CD8-positive, alpha-beta memory T cell (primary cell): ENCODE results near the gene MED16. TPM values are rescaled to one million over a fixed set of nuclear protein-coding genes. Genes with fewer than 3 reads are reported as not detected.
"Not testable (repeated sequence)": the region's sequence is repeated elsewhere in the genome, so short reads cannot be mapped to it uniquely, and the experiment has no call there.

Experiments
- CTCF ChIA-PET: fragments of 350-600 bp; sonication (Branson Sonifier 250); formaldehyde crosslinking; loops from one replicate; lab custom pipeline; 2021; ENCODE audit warnings: antibody characterized with exemption; lab: Charles Lee
- POLR2A ChIA-PET: fragments of 350-600 bp; sonication (Branson Sonifier 250); formaldehyde crosslinking; loops from one replicate; lab custom pipeline; 2021; ENCODE audit warnings: antibody characterized with exemption; lab: Charles Lee
- DNase-seq, 5 donors: peaks; one replicate each; pipeline versions ENCODE4 v3.0.0 to v3.0.0-alpha.2; 2020 to 2022; ENCODE audit warnings: mixed read lengths in 1 of 5
- H3K27ac ChIP-seq: one replicate; pipeline ENCODE4 v1.7.0; 2013; ENCODE audit warnings: low read depth, mild to moderate bottlenecking, low read length, moderate library complexity
- H3K27me3 ChIP-seq: 2 replicates; pipeline ENCODE4 v1.7.0; 2013; ENCODE audit warnings: low read length, mild to moderate bottlenecking; ENCODE audit not compliant: insufficient read depth, poor library complexity, severe bottlenecking
- H3K36me3 ChIP-seq: 2 replicates; pipeline ENCODE4 v1.7.0; 2013; ENCODE audit warnings: mild to moderate bottlenecking, low read length, moderate library complexity; ENCODE audit not compliant: insufficient read depth
- H3K4me1 ChIP-seq: 2 replicates; pipeline ENCODE4 v1.7.0; 2013; ENCODE audit warnings: mild to moderate bottlenecking, low read length, moderate library complexity; ENCODE audit not compliant: insufficient read depth
- H3K4me3 ChIP-seq: 2 replicates; pipeline ENCODE4 v1.7.0; 2013; ENCODE audit warnings: mild to moderate bottlenecking, low read length
- H3K9me3 ChIP-seq: 2 replicates; pipeline ENCODE4 v1.7.0; 2013; ENCODE audit warnings: mild to moderate bottlenecking, low read length
- H3K27ac Mint-ChIP-seq, 8 donors: one replicate each; pipeline ENCODE4 v1.8.0; 2020 to 2021; ENCODE audit warnings: mixed read lengths in 8 of 8, mild to moderate bottlenecking in 6 of 8, inconsistent platforms in 3 of 8, moderate library complexity in 3 of 8
- H3K27me3 Mint-ChIP-seq, 2 donors: one replicate each; pipeline ENCODE4 v1.8.0; 2020 to 2021; ENCODE audit warnings: mixed read lengths in 2 of 2, mild to moderate bottlenecking in 1 of 2, moderate library complexity in 1 of 2
- H3K36me3 Mint-ChIP-seq, 3 donors: one replicate each; pipeline ENCODE4 v1.8.0; 2020 to 2021; ENCODE audit warnings: mixed read lengths in 3 of 3, inconsistent platforms in 1 of 3, mild to moderate bottlenecking in 1 of 3
- H3K4me1 Mint-ChIP-seq, 3 donors: one replicate each; pipeline ENCODE4 v1.8.0; 2020 to 2021; ENCODE audit warnings: mixed read lengths in 3 of 3, inconsistent platforms in 1 of 3, mild to moderate bottlenecking in 1 of 3
- H3K4me3 Mint-ChIP-seq, 7 donors: one replicate each; pipeline ENCODE4 v1.8.0; 2020 to 2021; ENCODE audit warnings: mixed read lengths in 7 of 7, mild to moderate bottlenecking in 6 of 7, moderate library complexity in 4 of 7, inconsistent platforms in 2 of 7
- H3K9me3 Mint-ChIP-seq, 5 donors: one replicate each; pipeline ENCODE4 v1.8.0; 2020 to 2022; ENCODE audit warnings: mixed read lengths in 5 of 5, mild to moderate bottlenecking in 3 of 5, moderate library complexity in 2 of 5, inconsistent platforms in 1 of 5
- polyA plus RNA-seq: library from polyadenylated mRNA; unstranded; fragments of 300-500 nt; fragmentation: Illumina TruSeq; gene quantifications from one replicate; pipeline ENCODE4 v1.2.3, GENCODE V29; 2021
- total RNA-seq, 2 experiments: library from RNA; stranded (reverse); gene quantifications; one replicate each; pipeline ENCODE4 v1.2.3, GENCODE V29; 2021

Gene MED16
- total and polyA plus RNA-seq, 3 experiments from 2014 or later = 57.4 to 109 (median 59.4) TPM

DNA sequence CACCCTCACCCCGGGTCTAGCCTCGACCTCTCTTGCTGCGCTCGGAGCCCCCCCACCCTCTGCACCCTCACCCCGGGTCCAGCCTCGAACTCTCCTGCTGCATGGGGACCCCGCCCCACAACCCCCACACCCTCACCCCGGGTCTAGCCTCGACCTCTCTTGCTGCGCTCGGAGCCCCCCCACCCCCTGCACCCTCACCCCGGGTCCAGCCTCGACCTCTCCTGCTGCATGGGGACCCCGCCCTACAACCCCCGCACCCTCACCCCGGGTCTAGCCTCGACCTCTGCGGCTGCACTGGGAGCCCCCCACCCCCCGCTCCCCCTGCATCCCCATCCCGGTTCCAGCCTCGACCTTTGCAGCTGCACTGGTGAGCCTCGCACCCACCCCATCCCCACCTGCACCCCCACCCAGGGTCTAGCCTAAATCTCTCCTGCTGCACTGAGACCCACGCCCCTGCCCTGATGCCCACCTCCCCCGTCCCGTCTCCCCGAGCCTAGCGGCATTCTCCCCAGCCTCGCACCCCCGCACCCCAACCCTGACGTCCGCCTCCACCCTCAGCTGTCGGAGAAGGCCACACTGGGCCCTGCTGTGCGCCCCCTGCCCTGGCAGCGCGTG, 31.7 kb downstream of the MED16 start:
- H3K4me3 Mint-ChIP-seq = peak overlapping the region in 1 of 7 donors; percentile 22
- ChIA-PET CTCF (no interaction called here), POLR2A (interaction anchor here (0.6 to 1.1 kb wide), 2 partner anchors 27 to 64 kb away, joined by 4 read pairs; no protein-coding TSS in a partner anchor)

DNA sequence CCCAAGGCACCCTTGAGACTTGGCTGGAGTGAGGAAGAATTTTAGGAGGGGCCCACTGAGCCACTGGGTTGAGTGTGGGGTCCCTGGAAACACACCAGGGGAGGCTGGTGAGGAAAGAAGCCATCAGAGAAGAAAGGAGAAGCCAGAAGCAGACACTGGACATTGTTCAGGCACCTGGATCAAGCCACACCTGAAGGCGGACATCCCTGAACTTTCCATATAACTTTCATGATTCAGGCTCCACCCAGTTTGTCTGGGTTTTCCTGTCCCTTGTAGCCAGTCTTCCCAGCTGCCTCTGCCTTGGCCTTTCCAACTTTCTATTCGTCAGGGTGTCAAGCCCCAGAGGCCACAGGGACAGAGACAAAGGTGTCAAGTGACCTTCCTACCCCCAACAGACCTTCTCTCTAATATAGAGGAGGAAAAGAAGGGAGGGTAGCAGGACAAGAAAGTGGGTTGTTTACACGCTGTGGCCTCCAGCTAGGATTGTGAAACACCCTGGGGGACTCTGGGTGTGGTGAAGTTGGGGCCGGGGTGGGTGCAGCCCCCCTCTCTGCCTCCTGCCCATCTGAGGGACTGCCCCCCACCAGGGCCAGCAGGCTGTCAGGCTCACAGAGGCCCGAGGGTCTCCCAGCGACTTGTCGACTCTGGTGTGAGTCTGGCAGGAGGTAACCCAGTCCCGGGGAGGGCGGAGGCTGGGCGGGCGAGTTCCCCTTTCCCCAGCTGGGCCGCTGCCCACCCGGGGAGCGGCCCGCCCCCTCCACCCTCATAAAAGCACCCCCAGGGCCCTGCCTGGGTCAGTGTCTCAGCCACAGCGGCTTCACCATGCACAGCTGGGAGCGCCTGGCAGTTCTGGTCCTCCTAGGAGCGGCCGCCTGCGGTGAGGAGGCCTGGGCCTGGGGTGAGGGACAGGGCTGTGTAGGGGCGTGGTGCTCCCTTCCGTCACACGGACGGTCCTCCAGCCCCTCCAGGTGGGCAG, 33.8 kb downstream of the MED16 start, which contains the start of gene CFD:
CFD (plus strand) TSS at position 797 of the 976 bp plus-strand sequence; CDS start at position 823, 26 bp downstream.
- Histone ChIP-seq H3K4me1 (peaks cover 23% of the 10 kb centered on the region), H3K4me3 (no peak within 1 kb of the TSS), H3K27ac (peak within 1 kb of the TSS; percentile 64), H3K9me3 (no peaks in the 10 kb centered on the region), H3K36me3 (no peaks in the 10 kb centered on the region), H3K27me3 (peaks cover 13% of the 10 kb centered on the region)
- Mint-ChIP-seq H3K36me3 (no peaks in the 10 kb centered on the region), H3K27ac (no peak within 1 kb of the TSS), H3K27me3 (peaks cover 6 to 10% of the 10 kb centered on the region in 2 donors), H3K4me3 (peak within 1 kb of the TSS in 2 of 7 donors; percentile 28 to 47), H3K4me1 (peaks cover 11 to 18% (median 15%) of the 10 kb centered on the region in 3 donors), H3K9me3 (no peaks in the 10 kb centered on the region)
- ChIA-PET POLR2A (interaction anchor here (0.9 kb wide), 1 partner anchor 52 kb away, joined by 3 read pairs; no protein-coding TSS in a partner anchor), CTCF (interaction anchor here (1.2 to 3.8 kb wide), 4 partner anchors 48 to 125 kb away, joined by 3 to 22 read pairs (median 8); partner anchors contain the start of gene WDR18)
- DNase-seq = no peak

More for the DNA sequence above, 31.7 kb downstream of the MED16 start:
- peaks cover 6 to 10% of the 10 kb centered on the region in 2 donors for H3K27me3 Mint-ChIP-seq
- peaks cover 15 to 24% (median 15%) of the 10 kb centered on the region in 3 donors for H3K4me1 Mint-ChIP-seq
- Histone ChIP-seq H3K27ac (no peak overlapping the region), H3K36me3 (no peaks in the 10 kb centered on the region), H3K9me3 (no peaks in the 10 kb centered on the region), H3K27me3 (peaks cover 13% of the 10 kb centered on the region), H3K4me1 (peaks cover 24% of the 10 kb centered on the region), H3K4me3 (no peak overlapping the region)
- H3K27ac Mint-ChIP-seq = no peak overlapping the region
- no peaks in the 10 kb centered on the region for H3K9me3 Mint-ChIP-seq
- DNase-seq = no peak
- H3K36me3 Mint-ChIP-seq = peaks cover 0 to 2% (median 0%) of the 10 kb centered on the region in 3 donors

DNA sequence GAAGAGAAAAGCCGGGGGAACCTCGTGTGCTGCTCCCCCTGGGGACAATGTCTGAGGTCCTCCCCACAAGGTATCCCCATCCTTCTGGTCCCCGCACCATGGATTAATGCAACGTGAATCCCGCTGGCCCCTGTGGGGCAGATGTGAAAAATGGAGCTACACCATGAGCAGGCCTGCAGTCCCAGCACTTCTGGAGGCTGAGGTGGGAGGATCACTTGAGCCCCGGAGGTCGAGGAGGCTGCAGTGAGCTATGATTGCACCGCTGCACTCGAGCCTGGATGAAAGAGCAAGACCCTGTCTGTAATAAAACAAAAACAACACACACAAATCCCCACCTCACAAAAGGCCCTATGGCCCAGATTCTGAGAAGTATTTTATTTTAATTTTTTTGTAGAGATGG, 34.7 kb downstream of the MED16 start:
- Histone ChIP-seq H3K27ac (no peak overlapping the region), H3K4me1 (peaks cover 14% of the 10 kb centered on the region), H3K9me3 (no peaks in the 10 kb centered on the region), H3K27me3 (peaks cover 13% of the 10 kb centered on the region), H3K4me3 (no peak overlapping the region), H3K36me3 (no peaks in the 10 kb centered on the region)
- Mint-ChIP-seq H3K27ac (no peak overlapping the region), H3K4me1 (peaks cover 7 to 10% (median 9%) of the 10 kb centered on the region in 3 donors), H3K4me3 (no peak overlapping the region), H3K9me3 (no peaks in the 10 kb centered on the region), H3K36me3 (no peaks in the 10 kb centered on the region), H3K27me3 (peaks cover 6 to 10% of the 10 kb centered on the region in 2 donors)
- CTCF ChIA-PET = interaction anchor here (0.9 to 3.8 kb wide), 5 partner anchors 22 to 125 kb away, joined by 3 to 22 read pairs (median 3); partner anchors contain the start of gene WDR18
- POLR2A ChIA-PET = interaction anchor here (0.7 to 0.9 kb wide), 2 partner anchors 53 to 224 kb away, joined by 3 to 5 read pairs; no protein-coding TSS in a partner anchor
- DNase-seq = no peak

DNA sequence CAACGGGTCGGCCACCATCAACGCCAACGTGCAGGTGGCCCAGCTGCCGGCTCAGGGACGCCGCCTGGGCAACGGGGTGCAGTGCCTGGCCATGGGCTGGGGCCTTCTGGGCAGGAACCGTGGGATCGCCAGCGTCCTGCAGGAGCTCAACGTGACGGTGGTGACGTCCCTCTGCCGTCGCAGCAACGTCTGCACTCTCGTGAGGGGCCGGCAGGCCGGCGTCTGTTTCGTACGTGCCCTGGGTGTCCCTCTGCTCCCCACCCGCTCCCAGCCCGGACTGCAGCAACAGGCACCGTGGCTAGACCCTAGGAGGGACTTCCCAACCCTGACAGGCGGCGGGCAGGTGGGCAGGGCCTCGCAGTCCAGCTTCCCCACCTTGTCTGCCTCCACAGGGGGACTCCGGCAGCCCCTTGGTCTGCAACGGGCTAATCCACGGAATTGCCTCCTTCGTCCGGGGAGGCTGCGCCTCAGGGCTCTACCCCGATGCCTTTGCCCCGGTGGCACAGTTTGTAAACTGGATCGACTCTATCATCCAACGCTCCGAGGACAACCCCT, 37.3 kb downstream of the MED16 start:
- ChIA-PET POLR2A (no interaction called here), CTCF (interaction anchor here (0.7 to 3.8 kb wide), 10 partner anchors 13 to 128 kb away, joined by 3 to 22 read pairs (median 5); partner anchors contain the start of gene WDR18)

DNA sequence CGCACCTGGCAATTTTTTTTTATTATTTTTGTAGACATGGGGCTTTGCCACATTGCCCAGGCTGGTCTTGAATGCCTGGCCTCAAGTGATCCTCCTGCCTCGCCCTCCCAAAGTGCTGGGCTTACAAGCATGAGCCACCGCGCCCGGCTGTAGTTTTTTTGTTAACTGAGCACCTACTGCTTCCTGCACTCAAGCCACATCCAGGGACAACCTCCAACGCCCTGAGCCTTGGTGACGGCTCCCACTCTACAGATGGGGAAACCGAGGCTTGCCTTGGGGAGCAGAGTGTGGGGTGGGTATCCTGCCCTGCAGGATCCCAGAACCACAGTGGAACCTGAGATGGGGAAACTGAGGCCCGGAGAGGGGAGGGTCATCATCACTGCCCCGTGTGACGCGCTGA, 37.8 kb downstream of the MED16 start:
- no peak for DNase-seq
- H3K36me3 Mint-ChIP-seq = no peaks in the 10 kb centered on the region
- Histone ChIP-seq H3K9me3 (no peaks in the 10 kb centered on the region), H3K27ac (no peak overlapping the region), H3K36me3 (no peaks in the 10 kb centered on the region), H3K4me3 (no peak overlapping the region), H3K27me3 (peaks cover 21% of the 10 kb centered on the region), H3K4me1 (peaks cover 4% of the 10 kb centered on the region)
- no peaks in the 10 kb centered on the region for H3K4me1 Mint-ChIP-seq
- H3K27me3 Mint-ChIP-seq = peaks cover 9 to 14% of the 10 kb centered on the region in 2 donors
- POLR2A ChIA-PET = no interaction called here
- CTCF ChIA-PET = interaction anchor here (0.7 to 3.8 kb wide), 6 partner anchors 52 to 85 kb away, joined by 3 to 22 read pairs (median 8); no protein-coding TSS in a partner anchor
- no peak overlapping the region for H3K4me3 Mint-ChIP-seq
- no peak overlapping the region for H3K27ac Mint-ChIP-seq
- H3K9me3 Mint-ChIP-seq = no peaks in the 10 kb centered on the region

More for the DNA sequence above, 37.3 kb downstream of the MED16 start:
- Histone ChIP-seq H3K27me3 (peaks cover 16% of the 10 kb centered on the region), H3K4me3 (no peak overlapping the region), H3K9me3 (no peaks in the 10 kb centered on the region), H3K27ac (no peak overlapping the region), H3K4me1 (peaks cover 4% of the 10 kb centered on the region), H3K36me3 (no peaks in the 10 kb centered on the region)
- Mint-ChIP-seq H3K4me3 (no peak overlapping the region), H3K36me3 (no peaks in the 10 kb centered on the region), H3K9me3 (no peaks in the 10 kb centered on the region), H3K4me1 (no peaks in the 10 kb centered on the region), H3K27ac (no peak overlapping the region), H3K27me3 (peaks cover 6 to 14% of the 10 kb centered on the region in 2 donors)
- no peak for DNase-seq

DNA sequence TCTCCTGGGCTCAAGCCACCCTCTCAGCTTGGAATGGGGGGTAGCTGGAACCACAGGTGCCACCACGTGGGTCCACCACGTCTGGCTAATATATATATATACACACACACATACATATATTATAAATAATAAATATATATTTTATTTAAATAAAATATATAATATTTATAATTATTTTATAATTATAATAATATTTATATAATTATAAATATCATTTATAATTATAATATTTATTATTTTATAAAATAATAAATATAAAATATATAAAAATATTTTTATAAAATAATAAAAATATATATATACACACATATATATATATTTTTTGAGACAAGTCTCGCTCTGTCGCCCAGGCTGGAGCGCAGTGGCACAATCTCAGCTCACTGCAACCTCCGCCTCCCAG, 38.4 kb downstream of the MED16 start:
- DNase-seq = no peak
- peaks cover 19% of the 10 kb centered on the region for H3K27me3 ChIP-seq
- H3K36me3 Mint-ChIP-seq = no peaks in the 10 kb centered on the region
- no peaks in the 10 kb centered on the region for H3K4me1 Mint-ChIP-seq
- H3K27ac ChIP-seq = no peak overlapping the region
- ChIA-PET POLR2A (no interaction called here), CTCF (interaction anchor here (2.7 kb wide), 1 partner anchor 85 kb away, joined by 11 read pairs; no protein-coding TSS in a partner anchor)
- no peaks in the 10 kb centered on the region for H3K9me3 Mint-ChIP-seq
- H3K36me3 ChIP-seq = no peaks in the 10 kb centered on the region
- no peaks in the 10 kb centered on the region for H3K4me1 ChIP-seq
- H3K9me3 ChIP-seq = no peaks in the 10 kb centered on the region
- H3K4me3 Mint-ChIP-seq = no peak overlapping the region
- H3K4me3 ChIP-seq = no peak overlapping the region
- H3K27ac Mint-ChIP-seq = no peak overlapping the region
- H3K27me3 Mint-ChIP-seq = peaks cover 14% of the 10 kb centered on the region in 2 donors

DNA sequence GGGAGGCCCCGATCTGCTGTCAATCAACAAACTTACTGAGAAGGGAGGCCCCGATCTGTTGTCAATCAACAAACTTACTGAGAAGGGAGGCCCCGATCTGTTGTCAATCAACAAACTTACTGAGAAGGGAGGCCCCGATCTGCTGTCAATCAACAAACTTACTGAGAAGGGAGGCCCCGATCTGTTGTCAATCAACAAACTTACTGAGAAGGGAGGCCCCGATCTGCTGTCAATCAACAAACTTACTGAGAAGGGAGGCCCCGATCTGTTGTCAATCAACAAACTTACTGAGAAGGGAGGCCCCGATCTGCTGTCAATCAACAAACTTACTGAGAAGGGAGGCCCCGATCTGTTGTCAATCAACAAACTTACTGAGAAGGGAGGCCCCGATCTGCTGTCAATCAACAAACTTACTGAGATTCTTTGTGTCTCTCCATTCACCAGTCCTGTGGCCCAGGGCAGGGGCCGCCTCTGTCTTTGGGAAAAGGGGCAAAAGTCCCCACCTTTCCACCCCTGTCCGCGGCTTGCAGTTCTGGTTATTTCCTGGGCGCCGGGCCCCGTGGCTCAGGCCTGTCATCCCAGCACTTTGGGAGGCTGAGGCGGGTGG, 39.3 kb downstream of the MED16 start:
- H3K9me3 ChIP-seq, POLR2A ChIA-PET, H3K4me1 ChIP-seq, H3K4me1 Mint-ChIP-seq, CTCF ChIA-PET, H3K4me3 ChIP-seq, H3K36me3 Mint-ChIP-seq, DNase-seq, H3K27ac ChIP-seq, H3K9me3 Mint-ChIP-seq, H3K4me3 Mint-ChIP-seq, H3K36me3 ChIP-seq, H3K27ac Mint-ChIP-seq: not testable (repeated sequence)
- H3K27me3 ChIP-seq = peaks cover 12% of the 10 kb centered on the region
- peaks cover 17 to 20% of the 10 kb centered on the region in 2 donors for H3K27me3 Mint-ChIP-seq
